ENCODE data around the gene GOSR2.
"Not testable (repeated sequence)": the region's sequence is repeated elsewhere in the genome, so short reads cannot be mapped to it uniquely, and the experiment has no call there.

GOSR2 gene

DNA sequence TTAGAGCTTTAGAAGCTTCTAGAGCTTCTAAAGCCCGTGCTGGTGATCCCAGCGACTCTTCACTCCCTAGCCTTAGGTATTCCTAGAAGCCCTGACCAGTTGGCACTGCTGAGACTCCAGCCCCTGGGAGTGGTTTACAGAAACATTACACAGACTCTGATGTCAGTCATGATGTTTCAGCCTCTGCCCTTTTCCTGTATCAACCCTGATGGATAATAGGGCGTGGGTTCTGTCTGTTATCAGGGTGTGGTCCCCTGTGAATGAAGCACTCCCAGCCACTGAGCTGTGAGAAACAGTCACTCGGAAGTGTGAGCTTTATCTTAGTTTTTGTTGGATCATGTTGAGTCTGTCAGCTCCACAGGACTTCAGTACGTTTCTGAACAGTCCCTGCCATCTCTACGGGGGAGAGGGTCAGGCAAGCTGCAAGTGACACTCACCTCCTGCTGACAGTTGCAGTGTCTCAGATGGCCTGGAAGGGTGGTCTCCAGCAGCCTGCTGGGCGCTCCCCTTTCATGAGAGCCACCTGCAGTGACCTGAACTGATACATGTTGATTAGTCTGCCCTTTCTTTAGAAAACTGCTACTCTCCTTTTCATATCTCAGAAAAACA is 12.8 kb downstream of the GOSR2 start:
- no peak for DNase-seq

DNA sequence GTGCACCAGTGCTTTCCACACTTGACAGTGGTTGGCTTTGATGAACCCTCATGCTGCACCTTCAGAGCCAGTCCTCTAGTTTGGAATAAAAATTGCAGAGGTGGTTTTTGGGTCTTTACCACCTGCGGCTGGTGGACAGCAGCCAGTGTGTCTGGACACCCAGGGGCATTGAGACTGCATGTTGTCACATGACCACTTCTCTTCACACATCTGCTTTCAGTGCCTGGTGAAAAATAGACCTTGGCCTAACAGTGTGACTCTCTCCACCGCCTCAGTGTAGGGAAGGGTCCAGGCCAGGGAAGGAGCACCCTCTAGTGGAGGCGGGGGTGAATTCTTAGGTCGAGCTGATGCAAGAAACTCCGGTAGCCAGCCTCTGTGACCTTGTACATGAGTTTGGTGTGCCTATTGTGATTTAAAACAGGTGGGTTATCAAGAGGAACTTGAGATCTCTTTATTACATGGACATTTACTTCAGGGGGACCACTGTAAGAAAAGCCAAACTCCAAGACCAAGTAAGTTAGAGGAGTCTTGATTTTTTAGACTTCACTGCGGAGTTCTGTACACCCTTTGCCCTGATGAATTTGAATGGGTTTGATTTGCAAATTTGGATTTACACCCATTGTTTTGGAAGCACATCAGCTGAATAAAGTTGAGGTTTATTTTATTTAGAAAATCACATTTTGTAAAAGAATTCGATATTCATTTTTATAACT is 17.9 kb downstream of the GOSR2 start:
- DNase-seq = peak; percentile 62 to 69

DNA sequence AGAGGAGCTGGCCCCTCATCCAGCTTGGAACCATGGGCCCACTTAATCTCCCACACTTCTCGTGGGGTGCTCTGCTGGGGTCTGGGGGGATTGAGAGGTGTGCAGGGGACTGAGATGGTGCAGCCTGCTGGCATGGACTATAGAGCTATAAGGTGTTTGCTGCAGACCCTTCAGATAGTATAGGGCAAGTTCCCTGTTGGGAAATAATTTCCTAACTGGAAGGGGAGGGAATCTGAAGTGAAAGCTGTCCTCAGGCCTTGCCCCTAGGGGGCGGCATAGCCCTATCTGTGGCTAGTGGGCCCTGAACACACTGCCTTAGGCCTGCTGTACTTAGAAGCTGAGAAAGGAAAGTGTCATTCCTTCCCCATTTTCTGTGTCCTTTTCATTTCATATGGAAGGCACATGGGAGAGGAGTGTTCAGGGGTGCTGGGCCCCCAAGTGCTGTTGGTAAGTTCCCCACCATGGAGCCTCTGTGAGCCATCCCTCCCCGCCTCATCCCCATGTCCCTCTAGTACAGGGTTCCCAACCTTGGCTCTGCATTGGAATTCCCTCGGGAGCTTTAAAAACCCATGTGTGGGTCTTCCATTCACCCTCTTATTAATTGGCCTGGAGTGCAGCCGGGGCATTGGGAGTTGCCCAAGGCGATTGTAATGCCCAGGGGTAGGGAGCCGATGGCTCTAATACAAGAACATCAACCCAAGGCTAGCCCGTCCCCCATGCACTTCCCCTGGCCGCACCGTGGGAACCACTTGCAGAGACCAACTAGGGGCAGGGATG is 19.7 kb downstream of the GOSR2 start:
- peak; percentile 31 to 44 for DNase-seq

DNA sequence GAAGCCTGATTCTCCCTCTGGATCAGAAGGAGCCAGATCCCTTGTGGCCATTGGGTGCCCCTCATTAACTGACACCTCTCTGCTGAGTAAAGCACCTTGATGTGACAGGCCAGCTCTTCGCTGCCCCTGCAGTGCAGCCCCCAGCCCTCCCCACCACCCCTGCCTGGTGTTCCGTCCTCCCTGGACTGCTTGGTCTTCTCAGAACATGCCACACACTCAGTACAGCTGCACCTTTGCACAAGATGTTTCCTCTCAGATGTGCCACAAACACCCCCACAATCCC is 20.2 kb downstream of the GOSR2 start:
- no peak for DNase-seq

GRCh38 chr17:46943501-46944393 is 20.8 kb downstream of the GOSR2 start:
- no peak for DNase-seq

GRCh38 chr17:46944931-46945330 is 22.0 kb downstream of the GOSR2 start:
- DNase-seq = no peak

DNA sequence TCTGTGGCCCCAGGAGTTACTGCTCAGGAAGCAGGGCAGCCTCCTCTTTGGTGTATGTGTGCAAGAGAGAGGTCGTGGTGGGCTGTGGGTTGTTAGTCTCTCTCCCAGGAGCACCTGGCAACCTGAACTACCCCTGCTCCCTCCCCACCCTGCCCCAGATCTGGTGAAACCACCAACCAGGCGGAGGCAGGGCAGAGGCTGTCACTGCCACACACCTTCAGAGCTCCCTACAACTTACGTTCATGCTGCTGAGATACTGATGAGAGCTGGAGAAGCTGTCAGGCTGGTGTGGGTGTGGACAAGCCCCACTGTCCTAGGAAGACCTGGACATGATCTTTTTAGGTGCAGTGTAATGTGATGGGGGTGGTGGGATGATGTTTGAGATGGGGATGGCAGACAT is 24.3 kb downstream of the GOSR2 start:
- DNase-seq = no peak

GRCh38 chr17:46948544-46948943 is 25.6 kb downstream of the GOSR2 start:
- no peak for DNase-seq

DNA sequence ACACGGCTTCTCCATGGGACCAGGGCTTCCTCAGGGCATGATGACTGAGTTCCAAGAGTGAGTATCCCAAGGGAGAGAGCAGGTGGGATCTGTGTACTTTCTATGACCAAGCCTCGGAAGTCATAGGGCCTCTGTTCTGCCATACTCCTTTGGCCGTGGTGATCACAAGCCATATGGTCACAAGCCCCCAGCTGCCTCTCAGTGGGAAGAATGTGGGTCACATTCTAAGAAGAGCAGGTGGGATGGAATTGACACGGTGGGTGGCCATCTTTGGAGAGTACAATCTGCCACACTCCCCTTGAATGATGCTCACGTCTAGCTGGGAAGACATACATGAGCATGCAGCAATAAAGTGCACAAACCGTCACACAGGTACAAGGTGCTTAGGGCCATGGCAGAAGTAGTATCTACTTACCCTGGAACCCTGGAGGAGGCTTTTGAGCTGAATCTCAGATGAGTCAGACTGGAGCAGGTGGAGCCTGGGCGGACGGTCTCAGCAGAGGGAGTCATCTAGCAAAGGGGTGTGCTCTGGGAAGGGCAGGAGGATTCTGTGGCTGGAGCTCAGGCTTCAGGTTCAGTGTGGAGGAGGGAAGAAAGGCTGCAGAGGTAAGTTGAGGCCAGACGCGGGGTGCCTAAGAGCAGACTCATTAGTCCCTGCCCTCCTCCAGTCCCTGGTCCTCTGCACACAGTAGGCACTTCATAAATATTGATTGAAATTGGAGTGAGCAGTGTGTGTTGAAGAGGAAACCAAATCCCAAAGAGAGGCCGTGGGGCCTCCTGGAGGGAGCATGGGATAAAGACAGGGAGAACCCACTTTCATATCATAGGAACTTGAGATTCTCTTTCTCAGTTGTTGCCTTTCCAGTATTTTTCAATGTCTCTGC is 26.6 kb downstream of the GOSR2 start:
- no peak for DNase-seq

DNA sequence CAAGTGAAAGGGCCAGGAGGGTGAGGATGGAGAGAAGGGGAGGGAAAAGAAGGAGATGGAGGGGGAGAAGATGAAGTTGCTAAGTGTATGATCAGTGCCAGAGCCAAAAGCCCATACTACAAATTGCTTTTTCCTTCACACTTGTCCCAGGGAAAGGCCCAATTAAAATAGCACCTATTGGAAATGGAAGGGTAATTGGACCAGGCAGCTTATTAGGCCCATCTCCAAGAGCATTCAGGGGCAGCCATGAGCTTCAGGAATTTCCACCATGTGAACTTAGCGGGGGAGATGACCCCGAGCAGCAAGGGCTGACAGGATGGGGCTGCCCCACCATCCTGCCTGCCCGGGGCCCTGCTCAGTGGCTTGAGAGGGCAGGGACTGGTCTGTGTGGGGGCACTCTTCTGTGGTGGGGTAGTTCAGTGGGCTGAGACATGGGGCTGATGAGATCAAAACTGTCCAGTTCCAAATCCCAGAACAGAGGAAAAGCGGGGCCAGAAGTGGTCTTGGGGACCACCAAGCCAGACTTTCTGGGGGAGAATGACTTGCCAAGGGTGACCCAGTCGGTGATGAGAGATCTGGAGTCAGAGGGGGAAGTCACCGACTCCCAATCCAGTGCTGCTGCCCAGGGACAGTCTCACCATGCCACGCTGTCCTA is 27.5 kb downstream of the GOSR2 start:
- DNase-seq = no peak

DNA sequence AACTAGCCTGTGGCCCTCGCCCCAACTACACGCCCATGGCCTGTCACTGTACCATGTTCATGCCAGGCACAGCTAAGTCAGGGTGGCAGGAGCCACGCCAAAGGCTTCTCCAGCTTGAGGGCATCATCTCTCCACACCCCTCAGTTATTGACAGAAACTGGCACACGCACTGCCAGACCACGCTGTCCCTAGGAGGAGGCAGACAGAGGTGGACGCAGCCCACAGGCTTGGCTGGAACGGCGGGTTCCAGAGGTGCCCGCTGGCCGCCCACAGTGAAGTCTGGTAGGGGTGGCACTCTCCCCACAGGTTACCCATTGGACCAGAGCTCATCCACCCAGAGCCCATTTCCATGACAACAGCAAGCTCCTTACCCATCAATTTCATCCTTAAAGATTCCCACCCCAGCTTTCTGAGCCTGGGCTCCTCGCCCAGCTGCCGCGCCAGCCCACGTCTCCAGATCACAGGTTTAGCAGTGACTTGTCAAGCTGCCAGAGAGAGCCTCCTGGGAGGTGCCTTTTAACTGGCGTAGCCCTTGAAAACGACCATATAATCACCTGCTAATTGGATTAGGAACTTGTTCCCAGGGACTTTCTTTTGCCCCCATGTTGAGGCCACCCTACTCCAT is 28.1 kb downstream of the GOSR2 start:
- DNase-seq = no peak

DNA sequence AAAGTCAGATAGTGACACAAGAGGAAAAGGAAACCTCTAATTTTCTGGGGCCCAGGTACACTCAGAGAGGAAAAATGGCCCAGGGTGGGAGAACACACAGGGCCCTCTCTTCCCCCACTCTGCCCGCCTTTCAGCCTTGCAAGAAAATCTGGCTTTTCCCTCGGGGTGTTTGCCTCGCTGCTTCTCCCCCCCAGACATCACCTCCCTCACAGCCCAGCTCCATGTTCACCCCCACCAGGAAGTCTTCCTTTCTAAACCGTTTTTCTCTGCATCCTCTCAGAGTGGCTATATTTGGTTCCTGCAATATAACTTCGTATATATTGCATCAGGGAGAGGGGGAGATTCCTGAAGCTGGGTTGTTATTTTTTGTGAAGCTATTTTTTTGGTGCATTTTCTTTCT is 28.7 kb downstream of the GOSR2 start:
- no peak for DNase-seq

GRCh38 chr17:46952115-46952514 is 29.2 kb downstream of the GOSR2 start:
- no peak for DNase-seq

DNA sequence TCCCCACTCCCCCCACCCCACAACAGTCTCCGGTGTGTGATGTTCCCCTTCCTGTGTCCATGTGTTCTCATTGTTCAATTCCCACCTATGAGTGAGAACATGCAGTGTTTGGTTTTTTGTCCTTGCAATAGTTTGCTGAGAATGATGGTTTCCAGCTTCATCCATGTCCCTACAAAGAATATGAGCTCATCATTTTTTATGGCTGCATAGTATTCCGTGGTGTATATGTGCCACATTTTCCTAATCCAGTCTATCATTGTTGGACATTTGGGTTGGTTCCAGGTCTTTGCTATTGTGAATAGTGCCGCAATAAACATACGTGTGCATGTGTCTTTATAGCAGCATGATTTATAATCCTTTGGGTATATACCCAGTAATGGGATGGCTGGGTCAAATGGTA is 30.2 kb downstream of the GOSR2 start:
- not testable (repeated sequence) for DNase-seq

DNA sequence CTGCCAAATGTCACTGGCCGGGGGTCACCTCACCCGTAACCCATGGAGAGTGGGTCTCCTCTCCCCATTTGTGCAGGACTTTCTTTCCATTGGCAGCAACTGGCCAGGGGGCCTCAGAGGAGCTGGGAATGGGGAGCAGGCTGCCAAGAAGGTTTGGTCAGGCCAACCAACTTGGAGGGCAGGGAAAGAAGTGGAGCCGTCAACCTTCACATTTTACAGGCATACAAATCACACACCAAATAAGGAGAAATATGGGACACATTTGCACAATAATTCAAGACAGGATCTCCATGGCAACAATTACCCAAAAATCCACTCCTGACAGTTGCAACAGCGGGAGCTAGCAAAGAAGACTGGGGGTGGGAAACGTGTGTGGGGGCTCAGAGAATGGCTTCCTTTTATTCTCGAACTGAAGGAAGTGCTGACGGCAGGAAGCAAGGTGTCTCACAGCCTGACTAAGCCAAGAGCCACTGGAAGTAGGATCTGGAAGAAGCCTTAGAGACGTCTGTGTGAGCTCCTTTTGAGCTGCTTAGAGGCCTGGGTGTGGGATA is 35.2 kb downstream of the GOSR2 start:
- no peak for DNase-seq

DNA sequence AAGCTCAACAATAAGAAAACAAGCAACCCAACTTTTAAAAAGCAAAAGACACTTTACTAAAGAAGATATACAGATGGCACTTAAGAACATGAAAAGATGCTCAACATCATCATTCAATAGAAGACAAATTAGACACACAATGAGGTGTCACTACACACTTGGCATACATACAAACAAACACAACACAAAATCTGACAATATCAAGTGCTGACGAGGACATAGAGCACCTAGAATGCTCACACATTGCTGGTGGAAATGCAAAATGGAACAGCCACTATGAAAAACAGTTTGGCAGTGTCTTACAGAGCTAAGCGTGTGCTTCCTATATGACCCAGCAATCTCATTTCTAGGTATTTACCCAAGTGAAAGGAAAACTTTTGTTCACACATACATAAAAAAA is 37.2 kb downstream of the GOSR2 start:
- no peak for DNase-seq

- DNase-seq = no peak
These were observed 39.4 kb downstream of the GOSR2 start for GRCh38 chr17:46962374-46962790.

DNA sequence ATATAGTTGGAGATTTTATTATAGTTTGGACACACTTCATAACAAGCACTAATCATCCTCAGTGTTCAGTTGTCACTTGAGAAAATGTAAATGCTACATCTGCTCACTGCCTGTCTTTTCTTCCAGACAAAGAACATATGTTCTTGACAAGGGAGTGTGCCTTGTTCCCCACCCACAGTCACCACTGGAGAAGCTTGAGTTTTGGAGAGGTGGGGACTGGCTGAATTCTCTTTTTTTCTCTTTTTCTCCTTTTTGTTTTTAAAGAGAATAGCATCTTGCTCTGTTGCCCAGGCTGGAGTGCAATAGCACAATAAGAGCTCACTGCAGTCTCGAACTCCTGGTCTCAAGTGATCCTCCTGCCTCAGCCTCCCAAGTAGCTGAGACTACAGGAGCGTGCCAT is 40.6 kb downstream of the GOSR2 start:
- DNase-seq = no peak

- DNase-seq = no peak
These were observed 41.6 kb downstream of the GOSR2 start for GRCh38 chr17:46964315-46965265.
